ENCODE measurements around the gene SH2D3A. TPM values are rescaled to one million over a fixed set of nuclear protein-coding genes. Genes with fewer than 3 reads are reported as not detected.

The SH2D3A gene
- total RNA-seq, 1 experiment from 2014 or later, result 17.9 TPM

DNA sequence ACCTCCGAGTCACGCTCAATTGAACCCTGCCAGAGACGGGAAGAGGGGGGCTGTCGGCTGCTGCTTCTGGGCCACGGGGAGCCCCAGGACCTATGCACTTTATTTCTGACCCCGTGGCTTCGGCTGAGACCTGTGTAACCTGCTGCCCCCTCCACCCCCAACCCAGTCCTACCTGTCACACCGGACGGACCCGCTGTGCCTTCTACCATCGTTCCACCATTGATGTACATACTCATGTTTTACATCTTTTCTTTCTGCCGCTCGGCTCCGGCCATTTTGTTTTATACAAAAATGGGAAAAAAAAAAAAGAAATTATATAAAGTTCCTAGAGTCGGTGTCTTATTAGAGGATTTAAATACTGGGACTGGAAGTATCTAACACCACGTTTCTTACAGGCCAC, 16.0 kb downstream of the SH2D3A start:
- H3K9me3 ChIP-seq (ENCODE audit: control insufficient read depth, low read depth, low read length), result no peaks in the 10 kb centered on the region
- H3K27ac ChIP-seq (ENCODE audit: insufficient read length, low read depth, low read length), result no peak overlapping the region
- H3K23ac ChIP-seq (ENCODE audit: insufficient read length, low read depth, low read length), result no peak overlapping the region
- no peak overlapping the region for H2BK15ac ChIP-seq (ENCODE audit: low read depth, low read length)
- H3K27me3 ChIP-seq (ENCODE audit: insufficient read depth, low read length), result no peaks in the 10 kb centered on the region; the same call in 1 of the 2 replicates
- Mint-ChIP-seq H3K4me1 (peaks cover 5% of the 10 kb centered on the region in 2 experiments; a peak in 2 of 4 replicates), H3K27me3 (ENCODE audit: low read depth) (no peaks in the 10 kb centered on the region), H3K27ac (no peak overlapping the region), H3K4me3 (no peak overlapping the region; a peak in 2 of 5 replicates), H3K9me3 (no peaks in the 10 kb centered on the region), H3K36me3 (ENCODE audit: insufficient read depth in 1 of 3, low read depth in 3 of 3) (peaks cover 27 to 67% (median 63%) of the 10 kb centered on the region in 3 experiments)
- WGBS (ENCODE audit: extremely low coverage, insufficient read length, low lambda C conversion rate), result no CpG with 5 or more reads among the region's 16 CpGs
- H3T11ph ChIP-seq (ENCODE audit: low read length), result no peak overlapping the region
- no peak overlapping the region for H2BK12ac ChIP-seq (ENCODE audit: insufficient read length, low read depth, low read length)
- no peak overlapping the region for H4K5ac ChIP-seq (ENCODE audit: insufficient read length, low read depth, low read length)
- H2BK5ac ChIP-seq (ENCODE audit: insufficient read length, low read length), result no peak overlapping the region
- H3K9ac ChIP-seq (ENCODE audit: extremely low read depth, insufficient read length, low read length), result no peak overlapping the region
- TF ChIP-seq CTCF (conservative IDR thresholded peaks at IDR 0.05), result no peak
- no peak overlapping the region for H3K14ac ChIP-seq (ENCODE audit: insufficient read depth, low read length)
- H4K8ac ChIP-seq (replicated peaks; ENCODE audit: insufficient read length, low read depth, low read length), result no peak overlapping the region
- H2BK20ac ChIP-seq (ENCODE audit: low read depth, low read length, poor library complexity, severe bottlenecking), result no peak overlapping the region
- H3K4me1 ChIP-seq (ENCODE audit: insufficient read depth, low read length), result no peaks in the 10 kb centered on the region; the same call in 1 of the 2 replicates
- no peaks in the 10 kb centered on the region for H3K79me1 ChIP-seq (ENCODE audit: insufficient read depth, low read depth, low read length, poor library complexity, severe bottlenecking)
- no peak overlapping the region for H2BK120ac ChIP-seq (ENCODE audit: low read depth, low read length, poor library complexity, severe bottlenecking)
- no peak overlapping the region for H3K4me2 ChIP-seq (ENCODE audit: insufficient read depth, insufficient read length, low read length)
- no peak overlapping the region for H3K4ac ChIP-seq (ENCODE audit: low read depth, low read length)
- H3K56ac ChIP-seq (ENCODE audit: insufficient read length, low read depth, low read length), result no peak overlapping the region
- H3K79me2 ChIP-seq (ENCODE audit: insufficient read depth, low read length), result no peaks in the 10 kb centered on the region
- H3K18ac ChIP-seq (ENCODE audit: insufficient read length, low read depth, low read length), result no peak overlapping the region
- H3K23me2 ChIP-seq (ENCODE audit: insufficient read length, low read depth, low read length, poor library complexity, severe bottlenecking), result peaks cover 4% of the 10 kb centered on the region
- no peaks in the 10 kb centered on the region for H4K20me1 ChIP-seq (ENCODE audit: control insufficient read depth, insufficient read depth, insufficient read length)
- DNase-seq, result no peak
- no peak overlapping the region for H4K91ac ChIP-seq (ENCODE audit: insufficient read length, low read depth, low read length)
- H2AK5ac ChIP-seq (ENCODE audit: insufficient read length, low read length), result no peak overlapping the region
- H2AFZ ChIP-seq (ENCODE audit: low read length), result no peak overlapping the region
